Measurements from ENCODE around the gene SOX4. TPM values are rescaled to one million over a fixed set of nuclear protein-coding genes. Genes with fewer than 3 reads are reported as not detected.
A peak's percentile ranks its signal among the peaks of the same experiment; 100 is the strongest.

The SOX4 gene
- total RNA-seq, 2 donors from 2014 or later, result 45.1 to 47.0 TPM

DNA sequence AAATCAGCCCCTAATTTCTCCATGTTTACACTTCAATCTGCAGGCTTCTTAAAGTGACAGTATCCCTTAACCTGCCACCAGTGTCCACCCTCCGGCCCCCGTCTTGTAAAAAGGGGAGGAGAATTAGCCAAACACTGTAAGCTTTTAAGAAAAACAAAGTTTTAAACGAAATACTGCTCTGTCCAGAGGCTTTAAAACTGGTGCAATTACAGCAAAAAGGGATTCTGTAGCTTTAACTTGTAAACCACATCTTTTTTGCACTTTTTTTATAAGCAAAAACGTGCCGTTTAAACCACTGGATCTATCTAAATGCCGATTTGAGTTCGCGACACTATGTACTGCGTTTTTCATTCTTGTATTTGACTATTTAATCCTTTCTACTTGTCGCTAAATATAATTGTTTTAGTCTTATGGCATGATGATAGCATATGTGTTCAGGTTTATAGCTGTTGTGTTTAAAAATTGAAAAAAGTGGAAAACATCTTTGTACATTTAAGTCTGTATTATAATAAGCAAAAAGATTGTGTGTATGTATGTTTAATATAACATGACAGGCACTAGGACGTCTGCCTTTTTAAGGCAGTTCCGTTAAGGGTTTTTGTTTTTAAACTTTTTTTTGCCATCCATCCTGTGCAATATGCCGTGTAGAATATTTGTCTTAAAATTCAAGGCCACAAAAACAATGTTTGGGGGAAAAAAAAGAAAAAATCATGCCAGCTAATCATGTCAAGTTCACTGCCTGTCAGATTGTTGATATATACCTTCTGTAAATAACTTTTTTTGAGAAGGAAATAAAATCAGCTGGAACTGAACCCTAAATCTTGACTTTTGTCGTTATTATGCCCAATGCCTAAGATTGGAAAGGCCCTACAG, 4.5 kb downstream of the SOX4 start:
- intact Hi-C loops (cut with DNase I), result loop anchor here (2.0 kb wide), 1 partner anchor 339 kb away; no protein-coding TSS in a partner anchor
- Histone ChIP-seq H3K4me1 (no peaks in the 10 kb centered on the region), H3K9ac (ENCODE audit: low read depth in 2 of 2, low read length in 2 of 2) (peak overlapping the region in 1 of 2 donors; percentile 65), H3K27ac (no peak overlapping the region), H3K9me3 (no peaks in the 10 kb centered on the region), H3K27me3 (no peaks in the 10 kb centered on the region), H3K36me3 (no peaks in the 10 kb centered on the region), H3K4me3 (peak overlapping the region; percentile 75)
- DNase-seq, result peak; percentile 29
- TF ChIP-seq, protein P1, sequence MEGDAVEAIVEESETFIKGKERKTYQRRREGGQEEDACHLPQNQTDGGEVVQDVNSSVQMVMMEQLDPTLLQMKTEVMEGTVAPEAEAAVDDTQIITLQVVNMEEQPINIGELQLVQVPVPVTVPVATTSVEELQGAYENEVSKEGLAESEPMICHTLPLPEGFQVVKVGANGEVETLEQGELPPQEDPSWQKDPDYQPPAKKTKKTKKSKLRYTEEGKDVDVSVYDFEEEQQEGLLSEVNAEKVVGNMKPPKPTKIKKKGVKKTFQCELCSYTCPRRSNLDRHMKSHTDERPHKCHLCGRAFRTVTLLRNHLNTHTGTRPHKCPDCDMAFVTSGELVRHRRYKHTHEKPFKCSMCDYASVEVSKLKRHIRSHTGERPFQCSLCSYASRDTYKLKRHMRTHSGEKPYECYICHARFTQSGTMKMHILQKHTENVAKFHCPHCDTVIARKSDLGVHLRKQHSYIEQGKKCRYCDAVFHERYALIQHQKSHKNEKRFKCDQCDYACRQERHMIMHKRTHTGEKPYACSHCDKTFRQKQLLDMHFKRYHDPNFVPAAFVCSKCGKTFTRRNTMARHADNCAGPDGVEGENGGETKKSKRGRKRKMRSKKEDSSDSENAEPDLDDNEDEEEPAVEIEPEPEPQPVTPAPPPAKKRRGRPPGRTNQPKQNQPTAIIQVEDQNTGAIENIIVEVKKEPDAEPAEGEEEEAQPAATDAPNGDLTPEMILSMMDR (IDR thresholded peaks at IDR 0.05), result no peak

GRCh38 chr6:21598674-21599023, 5.1 kb downstream of the SOX4 start:
- Histone ChIP-seq H3K36me3 (no peaks in the 10 kb centered on the region), H3K4me3 (no peak overlapping the region)
- intact Hi-C loops (cut with DNase I), result no loop called here

GRCh38 chr6:21599051-21599696, 5.6 kb downstream of the SOX4 start:
- Histone ChIP-seq H3K36me3 (no peaks in the 10 kb centered on the region), H3K4me3 (no peak overlapping the region), H3K27ac (no peak overlapping the region), H3K9me3 (no peaks in the 10 kb centered on the region), H3K9ac (ENCODE audit: low read depth in 2 of 2, low read length in 2 of 2) (no peak overlapping the region), H3K27me3 (no peaks in the 10 kb centered on the region), H3K4me1 (no peaks in the 10 kb centered on the region)
- no peak for DNase-seq
- intact Hi-C loops (cut with DNase I), result no loop called here
- TF ChIP-seq, protein P1 (IDR thresholded peaks at IDR 0.05), result no peak

More at GRCh38 chr6:21598674-21599023, 5.1 kb downstream of the SOX4 start:
- TF ChIP-seq, protein P1 (IDR thresholded peaks at IDR 0.05), result no peak
- H3K27me3 ChIP-seq, result no peaks in the 10 kb centered on the region
- H3K27ac ChIP-seq, result no peak overlapping the region
- no peaks in the 10 kb centered on the region for H3K9me3 ChIP-seq
- no peaks in the 10 kb centered on the region for H3K4me1 ChIP-seq
- DNase-seq, result no peak
- H3K9ac ChIP-seq (ENCODE audit: low read depth in 2 of 2, low read length in 2 of 2), result no peak overlapping the region

DNA sequence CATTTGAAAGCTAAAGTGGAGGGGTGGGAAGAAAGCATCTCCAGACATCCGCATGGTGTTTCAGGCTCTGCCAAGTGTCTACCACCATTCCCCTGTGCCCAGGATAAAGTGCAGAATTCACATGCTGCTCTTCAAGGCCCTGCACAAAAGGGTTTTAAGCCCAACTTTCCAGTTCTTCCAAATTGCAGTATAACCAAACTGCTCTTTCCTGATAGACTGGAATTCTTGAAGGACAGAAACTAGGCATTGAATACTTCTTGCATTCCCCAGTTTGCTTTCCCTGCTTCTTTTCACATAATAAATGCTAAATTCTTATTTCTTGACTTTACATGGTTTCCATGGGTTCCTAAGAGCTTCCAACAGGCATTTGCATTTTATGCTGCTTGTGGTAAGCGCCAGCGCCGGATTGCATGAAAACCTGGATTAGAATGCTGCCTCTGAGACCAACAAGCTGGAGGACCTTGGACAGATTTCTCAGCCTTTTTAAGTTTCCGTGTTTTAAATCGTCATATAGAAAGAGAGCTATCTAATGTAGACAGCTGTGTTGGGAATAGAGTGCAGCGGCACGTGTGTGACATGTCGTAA, 7.9 kb downstream of the SOX4 start:
- no peaks in the 10 kb centered on the region for H3K27me3 ChIP-seq
- TF ChIP-seq, protein P1 (IDR thresholded peaks at IDR 0.05), result no peak
- intact Hi-C loops (cut with DNase I), result no loop called here
- H3K9me3 ChIP-seq, result no peaks in the 10 kb centered on the region
- H3K27ac ChIP-seq, result no peak overlapping the region
- DNase-seq, result no peak
- no peak overlapping the region for H3K9ac ChIP-seq (ENCODE audit: low read depth in 2 of 2, low read length in 2 of 2)
- no peaks in the 10 kb centered on the region for H3K36me3 ChIP-seq
- H3K4me1 ChIP-seq, result no peaks in the 10 kb centered on the region
- H3K4me3 ChIP-seq, result no peak overlapping the region

- Histone ChIP-seq H3K27ac (no peak overlapping the region), H3K4me3 (no peak overlapping the region), H3K36me3 (no peaks in the 10 kb centered on the region), H3K9ac (ENCODE audit: low read depth in 2 of 2, low read length in 2 of 2) (no peak overlapping the region), H3K9me3 (no peaks in the 10 kb centered on the region), H3K27me3 (no peaks in the 10 kb centered on the region), H3K4me1 (no peaks in the 10 kb centered on the region)
- intact Hi-C loops (cut with DNase I), result no loop called here
- TF ChIP-seq, protein P1 (IDR thresholded peaks at IDR 0.05), result no peak
- no peak for DNase-seq
These were observed 8.4 kb downstream of the SOX4 start for GRCh38 chr6:21601932-21602390.

Measured in colonic mucosa (tissue), 4 donors.